GM13977 (cell line): ENCODE data around the gene MLH3.

ENCODE experiments used
- DNase-seq: peaks from one replicate; pipeline ENCODE4 v3.0.0; 2012; ENCODE audit warnings: low spot score
- CTCF ChIP-seq: IDR thresholded peaks from 2 replicates; pipeline ENCODE4 v1.5.1; 2012; ENCODE audit warnings: mild to moderate bottlenecking, control low read depth; ENCODE audit not compliant: insufficient read depth; ENCODE audit errors: extremely low read depth, missing control alignments
- in situ Hi-C: fragments of 300-500 bp; cut with MboI; formaldehyde crosslinking; loops from one replicate; pipeline ENCODE4 v1.12.0; 2022; ENCODE audit warnings: low sequenced_read_pairs, low pct_unique_long_range_greater_than_20kb, mixed read lengths, inconsistent platforms; ENCODE audit not compliant: unreplicated experiment

MLH3 gene

GRCh38 chr14:74977901-74978385, 73.3 kb downstream of the MLH3 start:
- DNase-seq: no peak
- in situ Hi-C loops: no loop called here
- no peak for TF ChIP-seq CTCF

GRCh38 chr14:74977164-74977900, 73.9 kb downstream of the MLH3 start:
- no peak for TF ChIP-seq CTCF
- in situ Hi-C loops: no loop called here
- no peak for DNase-seq

- DNase-seq: no peak
- no peak for TF ChIP-seq CTCF
- in situ Hi-C loops: no loop called here
These were observed 74.8 kb downstream of the MLH3 start for GRCh38 chr14:74976264-74977113.

GRCh38 chr14:74975059-74975810, 76.0 kb downstream of the MLH3 start:
- in situ Hi-C loops: no loop called here
- DNase-seq: no peak
- TF ChIP-seq CTCF: no peak

GRCh38 chr14:74974364-74975058, 76.8 kb downstream of the MLH3 start:
- in situ Hi-C loops: no loop called here
- TF ChIP-seq CTCF: no peak
- DNase-seq: no peak

- DNase-seq: no peak
- in situ Hi-C loops: no loop called here
- TF ChIP-seq CTCF: no peak
These were observed 77.3 kb downstream of the MLH3 start for GRCh38 chr14:74973905-74974363.
